ENCODE results near the gene IMMP2L. TPM values are rescaled to one million over a fixed set of nuclear protein-coding genes. Genes with fewer than 3 reads are reported as not detected.

IMMP2L gene
- total RNA-seq, 1 experiment from 2014 or later: 8.7 TPM

- no peak for DNase-seq (ENCODE audit: low spot score)
Observed at GRCh38 chr7:110871856-110872255, 690.4 kb downstream of the IMMP2L start.

- no peak for DNase-seq (ENCODE audit: low spot score)
Observed at GRCh38 chr7:110870926-110871325, 691.4 kb downstream of the IMMP2L start.

GRCh38 chr7:110868458-110868857 is 693.8 kb downstream of the IMMP2L start:
- DNase-seq (ENCODE audit: low spot score): no peak

- no peak for DNase-seq (ENCODE audit: low spot score)
Observed at GRCh38 chr7:110867771-110868170, 694.5 kb downstream of the IMMP2L start.

GRCh38 chr7:110863258-110863657 is 699.0 kb downstream of the IMMP2L start:
- no peak for DNase-seq (ENCODE audit: low spot score)

- DNase-seq (ENCODE audit: low spot score): no peak
Observed at GRCh38 chr7:110861163-110861562, 701.1 kb downstream of the IMMP2L start.

- no peak for DNase-seq (ENCODE audit: low spot score)
Observed at GRCh38 chr7:110857106-110857505, 705.2 kb downstream of the IMMP2L start.

GRCh38 chr7:110856704-110857103 is 705.6 kb downstream of the IMMP2L start:
- no peak for DNase-seq (ENCODE audit: low spot score)

GRCh38 chr7:110854651-110855050 is 707.6 kb downstream of the IMMP2L start:
- DNase-seq (ENCODE audit: low spot score): no peak

- DNase-seq (ENCODE audit: low spot score): no peak
Observed at GRCh38 chr7:110854166-110854565, 708.1 kb downstream of the IMMP2L start.

- no peak for DNase-seq (ENCODE audit: low spot score)
Observed at GRCh38 chr7:110853263-110853662, 709.0 kb downstream of the IMMP2L start.

GRCh38 chr7:110852156-110852940 is 709.9 kb downstream of the IMMP2L start:
- no peak for DNase-seq (ENCODE audit: low spot score)

- no peak for DNase-seq (ENCODE audit: low spot score)
Observed at GRCh38 chr7:110850224-110850623, 712.1 kb downstream of the IMMP2L start.

GRCh38 chr7:110842796-110843195 is 719.5 kb downstream of the IMMP2L start:
- no peak for DNase-seq (ENCODE audit: low spot score)

- DNase-seq (ENCODE audit: low spot score): no peak
Observed at GRCh38 chr7:110841840-110842545, 720.3 kb downstream of the IMMP2L start.

GRCh38 chr7:110839866-110840265 is 722.4 kb downstream of the IMMP2L start:
- peak; percentile 50 for DNase-seq (ENCODE audit: low spot score)

- no peak for DNase-seq (ENCODE audit: low spot score)
Observed at GRCh38 chr7:110835849-110836248, 726.4 kb downstream of the IMMP2L start.

- DNase-seq (ENCODE audit: low spot score): no peak
Observed at GRCh38 chr7:110835218-110835617, 727.1 kb downstream of the IMMP2L start.

GRCh38 chr7:110831419-110831818 is 730.9 kb downstream of the IMMP2L start:
- no peak for DNase-seq (ENCODE audit: low spot score)

GRCh38 chr7:110830778-110831177 is 731.5 kb downstream of the IMMP2L start:
- no peak for DNase-seq (ENCODE audit: low spot score)

- DNase-seq (ENCODE audit: low spot score): no peak
Observed at GRCh38 chr7:110827936-110828335, 734.4 kb downstream of the IMMP2L start.

GRCh38 chr7:110827287-110827855 is 734.9 kb downstream of the IMMP2L start:
- DNase-seq (ENCODE audit: low spot score): no peak

GRCh38 chr7:110813986-110814385 is 748.3 kb downstream of the IMMP2L start:
- DNase-seq (ENCODE audit: low spot score): no peak
